Measurements from ENCODE around the gene SLC35A3. TPM values are rescaled to one million over a fixed set of nuclear protein-coding genes. Genes with fewer than 3 reads are reported as not detected.

Gene SLC35A3
- total RNA-seq, 2 donors from 2014 or later, result 6.6 to 8.7 TPM

- Histone ChIP-seq H3K36me3 (no peaks in the 10 kb centered on the region), H3K27ac (no peak overlapping the region), H3K27me3 (no peaks in the 10 kb centered on the region), H3K4me3 (no peak overlapping the region), H3K4me1 (no peaks in the 10 kb centered on the region), H3K9me3 (no peaks in the 10 kb centered on the region)
- DNase-seq (ENCODE audit: low spot score), result no peak
- no peak for TF ChIP-seq CTCF (IDR thresholded peaks at IDR 0.05)
These were observed 26.5 kb upstream of the SLC35A3 start for GRCh38 chr1:99943223-99943794.

- Histone ChIP-seq H3K36me3 (no peaks in the 10 kb centered on the region), H3K27ac (no peak overlapping the region), H3K4me3 (no peak overlapping the region), H3K4me1 (no peaks in the 10 kb centered on the region), H3K27me3 (no peaks in the 10 kb centered on the region), H3K9me3 (no peaks in the 10 kb centered on the region)
- DNase-seq (ENCODE audit: low spot score), result no peak
- TF ChIP-seq CTCF (IDR thresholded peaks at IDR 0.05), result no peak
These were observed 25.6 kb upstream of the SLC35A3 start for GRCh38 chr1:99944192-99944591.

GRCh38 chr1:99945174-99945573 is 24.6 kb upstream of the SLC35A3 start:
- H3K4me1 ChIP-seq, result no peaks in the 10 kb centered on the region
- H3K4me3 ChIP-seq, result no peak overlapping the region
- no peaks in the 10 kb centered on the region for H3K9me3 ChIP-seq
- H3K36me3 ChIP-seq, result no peaks in the 10 kb centered on the region
- TF ChIP-seq CTCF (IDR thresholded peaks at IDR 0.05), result no peak
- H3K27ac ChIP-seq, result no peak overlapping the region
- no peak for DNase-seq (ENCODE audit: low spot score)
- no peaks in the 10 kb centered on the region for H3K27me3 ChIP-seq

GRCh38 chr1:99950486-99950885 is 19.3 kb upstream of the SLC35A3 start:
- no peaks in the 10 kb centered on the region for H3K36me3 ChIP-seq
- H3K27me3 ChIP-seq, result no peaks in the 10 kb centered on the region
- H3K4me3 ChIP-seq, result no peak overlapping the region
- DNase-seq (ENCODE audit: low spot score), result no peak
- H3K27ac ChIP-seq, result no peak overlapping the region
- H3K9me3 ChIP-seq, result peaks cover 0 to 3% of the 10 kb centered on the region in 2 donors
- H3K4me1 ChIP-seq, result no peaks in the 10 kb centered on the region
- TF ChIP-seq CTCF (IDR thresholded peaks at IDR 0.05), result no peak

GRCh38 chr1:99952522-99952921 is 17.3 kb upstream of the SLC35A3 start:
- Histone ChIP-seq H3K4me3 (no peak overlapping the region), H3K9me3 (peaks cover 0 to 3% of the 10 kb centered on the region in 2 donors), H3K36me3 (no peaks in the 10 kb centered on the region), H3K27me3 (no peaks in the 10 kb centered on the region), H3K4me1 (no peaks in the 10 kb centered on the region), H3K27ac (no peak overlapping the region)
- DNase-seq (ENCODE audit: low spot score), result no peak
- TF ChIP-seq CTCF (IDR thresholded peaks at IDR 0.05), result no peak

GRCh38 chr1:99955375-99955774 is 14.4 kb upstream of the SLC35A3 start:
- H3K4me3 ChIP-seq, result no peak overlapping the region
- H3K4me1 ChIP-seq, result no peaks in the 10 kb centered on the region
- no peak for TF ChIP-seq CTCF (IDR thresholded peaks at IDR 0.05)
- H3K9me3 ChIP-seq, result peaks cover 0 to 3% of the 10 kb centered on the region in 2 donors
- no peak overlapping the region for H3K27ac ChIP-seq
- H3K27me3 ChIP-seq, result no peaks in the 10 kb centered on the region
- no peak for DNase-seq (ENCODE audit: low spot score)
- no peaks in the 10 kb centered on the region for H3K36me3 ChIP-seq

Measured in right atrium auricular region (tissue), 2 donors.